CD4-positive, alpha-beta T cell treated with Interleukin-21 for 1 hour (primary cell): ENCODE results near the gene LRRC14B.
"Not testable (repeated sequence)": the region's sequence is repeated elsewhere in the genome, so short reads cannot be mapped to it uniquely, and the experiment has no call there.

Source experiments
- DNase-seq: peaks from one replicate; pipeline ENCODE4 v3.0.0-alpha.2; 2020

The LRRC14B gene

GRCh38 chr5:215256-215655 lies 24.0 kb downstream of the LRRC14B start:
- DNase-seq = not testable (repeated sequence)

DNA sequence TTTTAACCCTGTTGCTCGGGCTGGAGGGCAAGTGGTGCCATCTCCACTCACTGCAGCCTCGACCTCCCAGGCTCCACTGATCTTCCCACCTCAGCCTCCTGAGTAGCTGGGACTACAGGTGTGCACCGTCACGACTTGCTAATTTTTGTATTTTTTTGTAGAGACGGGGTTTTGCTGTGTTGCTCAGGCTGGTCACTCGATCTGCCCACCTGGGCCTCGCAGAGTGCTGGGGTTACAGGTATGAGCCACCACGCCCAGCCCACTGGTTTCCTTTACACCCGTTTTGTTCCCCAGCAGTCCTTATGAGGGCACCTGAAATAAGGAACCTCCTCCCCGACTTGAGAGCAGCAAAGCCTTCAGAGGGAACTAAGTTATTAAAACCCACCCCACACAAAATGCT lies 24.8 kb downstream of the LRRC14B start:
- DNase-seq = not testable (repeated sequence)

GRCh38 chr5:217494-218456 lies 26.5 kb downstream of the LRRC14B start, which contains the start of the genes CCDC127 and SDHA:
Gene CCDC127, minus strand, starts transcription at chr5:218153. Its CDS starts 1,304 bp downstream, at chr5:216849.
Gene SDHA, plus strand, starts transcription at chr5:218320. Its CDS starts 36 bp downstream, at chr5:218356.
- peak; percentile 97 for DNase-seq

DNA sequence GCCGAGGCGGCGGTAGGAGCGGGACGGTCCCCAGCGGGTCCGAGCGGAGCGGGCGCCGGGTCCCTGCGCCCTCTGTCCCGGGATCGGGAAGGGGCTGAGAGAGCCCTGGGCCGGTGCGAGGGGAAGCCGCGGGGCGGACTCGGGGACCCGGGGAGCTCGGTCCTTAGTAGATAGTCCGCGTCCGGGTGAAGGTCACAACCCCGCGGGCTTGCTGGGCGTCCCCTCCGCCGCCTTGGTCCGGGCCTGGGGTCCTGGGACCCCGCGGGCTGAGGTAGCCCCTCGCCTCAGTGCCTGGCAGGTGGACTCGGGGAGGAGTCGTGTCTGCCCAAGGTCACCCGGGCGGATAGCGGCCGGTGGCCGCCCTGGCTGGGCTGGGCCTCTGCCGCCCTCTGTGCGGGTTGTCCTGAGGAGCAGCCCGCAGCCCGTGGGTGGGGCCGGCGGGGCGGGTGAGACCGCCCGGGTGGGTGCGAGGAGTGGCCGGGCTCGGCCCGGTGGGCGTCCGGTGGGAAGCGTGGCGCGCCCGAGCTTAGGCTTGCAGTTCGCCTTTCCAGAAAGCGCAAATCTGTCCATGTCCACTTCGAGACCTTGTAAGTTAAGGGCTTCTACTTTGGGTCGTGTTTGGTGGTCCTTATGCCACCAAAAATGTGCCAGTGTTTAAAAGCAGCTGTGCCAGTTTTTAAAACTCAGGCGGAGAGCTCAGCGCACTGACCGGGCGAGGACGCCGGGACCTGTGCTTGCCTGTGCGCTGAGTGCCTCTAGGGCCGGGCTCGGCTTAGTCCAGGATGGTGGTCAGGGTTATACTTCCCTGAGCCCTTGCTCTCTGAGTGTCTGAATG lies 27.4 kb downstream of the LRRC14B start:
- DNase-seq = peak; percentile 18

- DNase-seq = peak; percentile 44
Measured at GRCh38 chr5:219460-219863, 28.2 kb downstream of the LRRC14B start.

DNA sequence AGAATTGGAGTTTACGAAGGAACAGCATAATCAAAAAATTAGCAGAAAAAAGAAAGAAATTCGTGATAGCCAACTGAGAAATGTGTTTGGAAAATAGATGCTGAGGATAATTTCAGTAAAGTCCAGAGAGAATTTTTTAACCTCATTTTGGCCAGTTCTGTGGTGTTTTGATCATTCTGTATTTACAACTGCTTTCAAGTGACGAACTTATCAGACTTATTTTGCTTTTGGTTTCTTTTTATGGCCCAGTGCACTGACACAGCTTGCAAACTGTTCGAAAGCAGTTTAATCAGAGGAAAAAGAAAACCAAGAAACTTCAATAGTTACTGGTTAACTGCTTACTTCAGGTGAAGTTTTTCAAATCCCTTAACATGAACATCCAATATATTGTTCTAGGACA lies 28.7 kb downstream of the LRRC14B start:
- DNase-seq = peak; percentile 55

- DNase-seq = not testable (repeated sequence)
Measured at GRCh38 chr5:222951-223715, 31.8 kb downstream of the LRRC14B start.

- no peak for DNase-seq
Measured at GRCh38 chr5:223791-224190, 32.5 kb downstream of the LRRC14B start.

- DNase-seq = no peak
Measured at GRCh38 chr5:225334-225733, 34.0 kb downstream of the LRRC14B start.

DNA sequence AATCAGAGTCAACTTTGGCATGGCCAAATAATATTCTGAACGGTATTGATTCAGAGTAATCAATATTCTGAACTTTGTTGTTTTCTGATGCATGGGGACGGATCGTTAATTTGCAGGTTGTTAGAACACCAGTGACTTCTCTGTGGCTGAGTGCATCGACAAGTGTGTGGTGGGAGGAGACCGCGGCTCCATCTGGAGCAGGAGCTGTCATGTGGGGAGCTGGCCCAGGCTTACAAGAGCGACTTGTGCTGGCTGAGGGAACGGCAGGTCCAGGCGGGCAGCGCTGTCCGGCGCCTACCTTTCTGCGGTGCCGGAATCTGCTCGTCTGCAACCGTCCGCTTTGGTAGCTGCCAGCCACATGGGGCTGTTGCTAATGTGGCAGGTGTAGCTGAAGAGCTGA lies 36.1 kb downstream of the LRRC14B start:
- not testable (repeated sequence) for DNase-seq

DNA sequence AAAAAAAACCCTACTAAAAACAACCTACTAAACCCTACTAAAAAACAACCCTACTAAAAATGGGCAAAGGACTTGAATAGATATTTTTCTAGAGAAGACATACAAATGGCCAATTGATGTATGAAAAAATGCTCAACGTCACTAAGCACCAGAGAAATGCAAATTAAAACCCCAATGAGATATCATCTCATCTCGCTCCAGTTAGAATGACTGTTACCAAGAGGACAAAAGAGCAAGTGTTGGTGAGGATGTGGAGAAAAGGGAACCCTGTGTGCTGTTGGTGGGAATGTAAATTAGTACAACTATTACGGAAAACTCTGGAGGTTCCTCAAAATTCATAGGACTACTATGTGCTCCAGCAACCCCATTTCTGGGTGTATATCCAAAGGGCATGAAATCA lies 37.6 kb downstream of the LRRC14B start:
- DNase-seq = no peak

DNA sequence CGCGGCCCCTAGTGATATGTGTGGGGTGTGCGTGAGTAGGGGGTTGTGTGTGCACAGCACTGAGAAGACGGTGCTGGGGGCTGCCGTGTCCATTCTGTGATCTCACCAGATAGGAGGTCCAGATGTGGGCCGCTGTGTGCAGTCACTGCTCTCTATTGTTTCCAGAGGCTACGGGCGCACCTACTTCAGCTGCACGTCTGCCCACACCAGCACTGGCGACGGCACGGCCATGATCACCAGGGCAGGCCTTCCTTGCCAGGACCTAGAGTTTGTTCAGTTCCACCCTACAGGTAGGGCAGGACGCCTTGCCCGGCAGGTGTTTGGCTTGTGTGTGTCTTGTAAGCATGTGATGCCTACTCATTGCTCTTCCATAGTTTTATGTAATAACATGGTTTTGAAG lies 39.4 kb downstream of the LRRC14B start:
- DNase-seq = no peak

- no peak for DNase-seq
Measured at GRCh38 chr5:231661-232060, 40.4 kb downstream of the LRRC14B start.

DNA sequence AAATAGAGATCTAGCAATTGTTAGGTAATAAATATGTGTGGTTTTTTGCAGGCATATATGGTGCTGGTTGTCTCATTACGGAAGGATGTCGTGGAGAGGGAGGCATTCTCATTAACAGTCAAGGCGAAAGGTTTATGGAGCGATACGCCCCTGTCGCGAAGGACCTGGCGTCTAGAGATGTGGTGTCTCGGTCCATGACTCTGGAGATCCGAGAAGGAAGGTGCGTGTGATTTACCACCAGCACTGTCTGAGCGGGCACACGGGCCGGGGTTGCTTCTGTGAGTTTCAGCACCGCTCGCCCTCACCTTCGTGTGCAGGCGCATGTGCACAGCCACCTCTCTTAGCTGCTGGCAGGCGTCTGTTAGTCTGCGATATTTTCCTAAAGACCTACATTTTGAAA lies 42.1 kb downstream of the LRRC14B start:
- not testable (repeated sequence) for DNase-seq

GRCh38 chr5:234450-234849 lies 43.2 kb downstream of the LRRC14B start:
- DNase-seq = no peak

GRCh38 chr5:235527-235926 lies 44.2 kb downstream of the LRRC14B start:
- DNase-seq = not testable (repeated sequence)

DNA sequence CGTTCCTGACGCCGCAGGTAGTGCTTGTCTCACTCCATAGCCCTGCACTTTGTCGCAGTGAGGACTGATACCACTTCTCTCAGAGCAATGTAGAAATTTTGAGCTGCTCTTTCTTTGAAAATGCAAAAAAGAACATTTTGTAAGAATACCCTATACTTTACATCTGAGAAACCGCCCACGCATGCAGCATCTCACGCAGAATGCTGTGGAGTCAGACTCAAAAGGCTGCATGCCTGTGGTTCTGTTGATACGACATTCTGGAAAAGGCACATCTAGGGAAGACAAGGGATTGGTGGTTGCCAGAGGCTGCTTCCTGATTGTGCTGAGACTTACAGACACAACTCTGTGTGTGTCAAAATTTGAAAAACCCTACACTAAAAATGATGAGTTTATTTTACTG lies 46.6 kb downstream of the LRRC14B start:
- not testable (repeated sequence) for DNase-seq

- DNase-seq = not testable (repeated sequence)
Measured at GRCh38 chr5:240550-240949, 49.3 kb downstream of the LRRC14B start.

GRCh38 chr5:241045-241669 lies 49.9 kb downstream of the LRRC14B start:
- DNase-seq = not testable (repeated sequence)

DNA sequence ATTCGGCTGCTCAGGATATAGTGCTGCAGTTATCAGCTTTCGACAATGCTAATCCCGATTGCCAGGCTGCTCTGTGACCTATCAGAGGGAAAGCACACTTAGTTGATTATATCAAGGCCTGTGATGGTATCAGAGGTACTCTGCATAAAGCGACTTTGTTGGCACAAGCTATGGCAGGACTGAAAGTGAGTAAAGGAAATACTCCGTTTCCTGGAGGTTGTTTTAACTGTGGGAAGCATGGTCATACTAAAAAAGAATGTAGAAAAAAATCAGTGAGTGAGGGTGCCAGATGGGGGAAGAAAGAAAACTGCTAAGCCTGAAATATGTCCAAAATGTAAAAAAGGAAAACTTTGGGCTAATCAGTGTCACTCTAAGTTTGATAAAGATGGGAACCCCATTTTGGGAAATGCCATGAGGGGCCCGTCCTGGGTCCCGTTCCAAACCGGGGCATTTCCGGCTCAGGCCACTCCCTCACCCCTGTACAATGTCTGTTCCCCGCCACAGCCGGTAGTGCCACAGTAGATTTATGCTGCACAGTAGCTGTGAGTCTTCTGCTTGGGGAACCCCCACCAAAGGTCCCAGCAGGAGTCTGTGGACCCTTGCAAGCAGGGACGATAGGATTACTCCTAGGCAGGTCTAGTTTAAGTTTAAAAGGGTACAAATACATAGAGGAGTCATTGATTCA lies 52.5 kb downstream of the LRRC14B start:
- DNase-seq = not testable (repeated sequence)

GRCh38 chr5:245717-246116 lies 54.4 kb downstream of the LRRC14B start:
- DNase-seq = not testable (repeated sequence)
